Measurements from ENCODE around the gene OR3A3.

- TF ChIP-seq CTCF (IDR thresholded peaks at IDR 0.05; ENCODE audit: borderline replicate concordance, extremely low read depth, low read length, poor library complexity, severe bottlenecking) (no peak), EZH2 (IDR thresholded peaks at IDR 0.05; ENCODE audit: borderline replicate concordance, low read depth, low read length, severe bottlenecking) (no peak)
Observed at GRCh38 chr17:3418222-3418621, 7.1 kb downstream of the OR3A3 start.
